HEK293 (cell line): ENCODE data around the gene GOLT1B.
A peak's percentile ranks its signal among the peaks of the same experiment; 100 is the strongest.

Experiments used
- CTCF ChIA-PET: fragments of 350-600 bp; formaldehyde crosslinking; extraction: SDS; loops from one replicate; lab custom pipeline; 2021; ENCODE audit warnings: antibody characterized with exemption; lab: Yijun Ruan, JAX
- POLR2A ChIA-PET: fragments of 300-600 bp; formaldehyde crosslinking; extraction: SDS; loops from one replicate; lab custom pipeline; 2020; ENCODE audit warnings: antibody characterized with exemption, inconsistent platforms; lab: Yijun Ruan, JAX
- H3K27ac ChIP-seq: fragments of 200-500 bp; sonication (Bioruptor generic); 2 replicates; pipeline ENCODE4 v1.5.1; 2014; ENCODE audit warnings: low read depth, low read length, control low read depth, inconsistent platforms; ENCODE audit errors: extremely low read depth
- H3K36me3 ChIP-seq, 2 experiments: fragments of 200-500 bp in 1 of 2; sonication (Bioruptor generic) in 1 of 2; 1 replicate in 1 of 2; 2 replicates in 1 of 2; pipeline ENCODE4 v1.5.1; 2014 to 2017; ENCODE audit warnings: inconsistent platforms in 2 of 2, low read length in 2 of 2; ENCODE audit not compliant: control insufficient read depth in 2 of 2, insufficient read depth in 1 of 2
- H3K4me1 ChIP-seq: fragments of 200-500 bp; sonication (Bioruptor generic); 2 replicates; pipeline ENCODE4 v1.5.1; 2014; ENCODE audit warnings: mild to moderate bottlenecking, low read length, inconsistent platforms; ENCODE audit not compliant: control insufficient read depth, insufficient read depth
- H3K4me3 ChIP-seq: 2 replicates; pipeline ENCODE4 v1.5.1; 2011; ENCODE audit warnings: low read depth, mild to moderate bottlenecking, control low read depth, low read length, moderate library complexity
- H3K9me3 ChIP-seq: fragments of 200-500 bp; sonication (Bioruptor generic); 2 replicates; pipeline ENCODE4 v1.5.1; 2014; ENCODE audit warnings: low read depth, low read length, inconsistent platforms; ENCODE audit not compliant: control insufficient read depth, insufficient read depth
- TCF7L2 ChIP-seq: IDR thresholded peaks from 2 replicates; pipeline ENCODE4 v1.6.1; 2011; ENCODE audit warnings: low read depth, mild to moderate bottlenecking, inconsistent platforms, low read length, moderate library complexity, borderline replicate concordance
- ZFP37 ChIP-seq: fragments of 450-650 bp; formaldehyde crosslinking; IDR thresholded peaks from 2 replicates; pipeline ENCODE4 v1.5.1; 2016; ENCODE audit warnings: missing biosample characterization, missing genetic modification characterization
- ZNF112 ChIP-seq: fragments of 450-650 bp; formaldehyde crosslinking; IDR thresholded peaks from 2 replicates; pipeline ENCODE4 v1.5.0; 2017; ENCODE audit warnings: missing biosample characterization, missing genetic modification characterization
- ZNF121 ChIP-seq: fragments of 450-650 bp; formaldehyde crosslinking; IDR thresholded peaks from 2 replicates; pipeline ENCODE4 v1.5.1; 2016; ENCODE audit warnings: missing biosample characterization, missing genetic modification characterization
- ZNF140 ChIP-seq: fragments of 450-650 bp; formaldehyde crosslinking; IDR thresholded peaks from 2 replicates; pipeline ENCODE4 v1.5.1; 2016; ENCODE audit warnings: missing biosample characterization, missing genetic modification characterization
- ZNF211 ChIP-seq: fragments of 450-650 bp; formaldehyde crosslinking; IDR thresholded peaks from 2 replicates; pipeline ENCODE4 v1.5.1; 2016; ENCODE audit warnings: low read depth, missing biosample characterization, missing genetic modification characterization
- ZNF558 ChIP-seq: fragments of 450-650 bp; formaldehyde crosslinking; IDR thresholded peaks from 2 replicates; pipeline ENCODE4 v1.5.1; 2016; ENCODE audit warnings: missing biosample characterization, missing genetic modification characterization
- ZNF623 ChIP-seq: fragments of 450-650 bp; formaldehyde crosslinking; IDR thresholded peaks from 2 replicates; pipeline ENCODE4 v1.5.1; 2016; ENCODE audit warnings: missing biosample characterization, missing genetic modification characterization
- ZNF664 ChIP-seq: fragments of 450-650 bp; formaldehyde crosslinking; IDR thresholded peaks from 2 replicates; pipeline ENCODE4 v1.5.1; 2016; ENCODE audit warnings: missing biosample characterization, missing genetic modification characterization
- ZNF707 ChIP-seq: fragments of 450-650 bp; formaldehyde crosslinking; IDR thresholded peaks from 2 replicates; pipeline ENCODE4 v1.5.1; 2016; ENCODE audit warnings: missing biosample characterization, missing genetic modification characterization
- ZNF830 ChIP-seq: fragments of 450-650 bp; IDR thresholded peaks from 2 replicates; pipeline ENCODE4 v1.5.0; 2018; ENCODE audit warnings: missing biosample characterization, missing genetic modification characterization, low read depth, mild to moderate bottlenecking, moderate library complexity
- TF ChIP-seq, protein P1 (sequence below): fragments of 450-650 bp; formaldehyde crosslinking; IDR thresholded peaks from 2 replicates; pipeline ENCODE4 v1.5.1; 2017; ENCODE audit warnings: missing biosample characterization, missing genetic modification characterization
- TF ChIP-seq, protein P2 (sequence below): fragments of 450-650 bp; formaldehyde crosslinking; IDR thresholded peaks from 2 replicates; pipeline ENCODE4; 2016; ENCODE audit warnings: missing biosample characterization, missing genetic modification characterization
- TF ChIP-seq, protein P3 (sequence below): fragments of 450-650 bp; formaldehyde crosslinking; IDR thresholded peaks from 2 replicates; pipeline ENCODE4 v1.5.1; 2017; ENCODE audit warnings: missing biosample characterization, missing genetic modification characterization
- TF ChIP-seq, protein P4 (sequence below): fragments of 450-650 bp; formaldehyde crosslinking; IDR thresholded peaks from 2 replicates; pipeline ENCODE4 v1.5.1; 2016; ENCODE audit warnings: missing biosample characterization, missing genetic modification characterization
- TF ChIP-seq, protein P5 (sequence below): fragments of 450-650 bp; formaldehyde crosslinking; IDR thresholded peaks from 2 replicates; pipeline ENCODE4 v1.5.1; 2017; ENCODE audit warnings: missing biosample characterization, missing genetic modification characterization
- TF ChIP-seq, protein P6 (sequence below): fragments of 450-650 bp; formaldehyde crosslinking; IDR thresholded peaks from 2 replicates; pipeline ENCODE4 v1.5.1; 2016; ENCODE audit warnings: missing biosample characterization, missing genetic modification characterization
- TF ChIP-seq, protein P7 (sequence below): fragments of 450-650 bp; IDR thresholded peaks from 2 replicates; pipeline ENCODE4 v1.5.1; 2018; ENCODE audit warnings: missing biosample characterization, mild to moderate bottlenecking, missing genetic modification characterization
- TF ChIP-seq, protein P8 (sequence below): fragments of 450-650 bp; formaldehyde crosslinking; optimal IDR thresholded peaks from 2 replicates; pipeline ENCODE3; 2016; ENCODE audit warnings: missing biosample characterization, mild to moderate bottlenecking, missing genetic modification characterization

Gene GOLT1B

DNA sequence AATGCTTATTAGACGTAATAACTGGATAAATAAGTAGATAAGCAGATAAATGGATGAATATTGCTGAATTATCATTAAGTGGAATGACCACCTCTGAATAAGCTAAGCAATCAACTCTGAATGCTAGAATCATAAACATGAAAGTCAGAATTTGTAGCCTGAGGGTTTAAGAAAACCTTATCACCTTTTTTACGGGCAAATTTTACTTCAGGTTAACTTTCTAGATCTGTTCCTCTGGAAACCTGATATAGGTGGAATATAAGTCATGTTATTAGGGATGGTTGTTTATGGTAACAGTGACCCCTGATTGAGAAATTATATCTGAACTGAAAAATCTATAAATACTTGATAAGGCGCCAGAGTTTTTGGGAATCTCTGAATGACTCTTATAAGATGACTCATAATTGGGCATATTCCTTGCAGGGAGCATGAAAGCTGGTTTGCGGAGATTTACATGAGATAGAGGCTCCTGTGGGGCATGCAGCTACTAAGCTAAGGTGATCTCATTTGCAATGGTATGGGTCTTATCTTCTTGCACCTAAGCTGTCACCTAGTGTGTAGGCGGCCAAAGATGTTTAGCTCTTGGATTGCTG, 36.6 kb downstream of the GOLT1B start:
- Histone ChIP-seq H3K9me3 (no peaks in the 10 kb centered on the region), H3K27ac (no peak overlapping the region), H3K36me3 (no peaks in the 10 kb centered on the region), H3K4me3 (no peak overlapping the region), H3K4me1 (peaks cover 3% of the 10 kb centered on the region; the same call in 1 of the 2 replicates)
- CTCF ChIA-PET: no interaction called here
- POLR2A ChIA-PET: no interaction called here
- no peak for TF ChIP-seq ZNF623 (tag by site-specific recombination)
- TF ChIP-seq, protein P1, sequence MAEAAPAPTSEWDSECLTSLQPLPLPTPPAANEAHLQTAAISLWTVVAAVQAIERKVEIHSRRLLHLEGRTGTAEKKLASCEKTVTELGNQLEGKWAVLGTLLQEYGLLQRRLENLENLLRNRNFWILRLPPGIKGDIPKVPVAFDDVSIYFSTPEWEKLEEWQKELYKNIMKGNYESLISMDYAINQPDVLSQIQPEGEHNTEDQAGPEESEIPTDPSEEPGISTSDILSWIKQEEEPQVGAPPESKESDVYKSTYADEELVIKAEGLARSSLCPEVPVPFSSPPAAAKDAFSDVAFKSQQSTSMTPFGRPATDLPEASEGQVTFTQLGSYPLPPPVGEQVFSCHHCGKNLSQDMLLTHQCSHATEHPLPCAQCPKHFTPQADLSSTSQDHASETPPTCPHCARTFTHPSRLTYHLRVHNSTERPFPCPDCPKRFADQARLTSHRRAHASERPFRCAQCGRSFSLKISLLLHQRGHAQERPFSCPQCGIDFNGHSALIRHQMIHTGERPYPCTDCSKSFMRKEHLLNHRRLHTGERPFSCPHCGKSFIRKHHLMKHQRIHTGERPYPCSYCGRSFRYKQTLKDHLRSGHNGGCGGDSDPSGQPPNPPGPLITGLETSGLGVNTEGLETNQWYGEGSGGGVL (tag by site-specific recombination): no peak
- TF ChIP-seq, protein P2, sequence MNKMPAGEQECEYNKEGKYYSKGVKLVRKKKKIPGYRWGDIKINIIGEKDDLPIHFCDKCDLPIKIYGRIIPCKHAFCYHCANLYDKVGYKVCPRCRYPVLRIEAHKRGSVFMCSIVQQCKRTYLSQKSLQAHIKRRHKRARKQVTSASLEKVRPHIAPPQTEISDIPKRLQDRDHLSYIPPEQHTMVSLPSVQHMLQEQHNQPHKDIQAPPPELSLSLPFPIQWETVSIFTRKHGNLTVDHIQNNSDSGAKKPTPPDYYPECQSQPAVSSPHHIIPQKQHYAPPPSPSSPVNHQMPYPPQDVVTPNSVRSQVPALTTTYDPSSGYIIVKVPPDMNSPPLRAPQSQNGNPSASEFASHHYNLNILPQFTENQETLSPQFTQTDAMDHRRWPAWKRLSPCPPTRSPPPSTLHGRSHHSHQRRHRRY: no peak
- TF ChIP-seq, protein P3, sequence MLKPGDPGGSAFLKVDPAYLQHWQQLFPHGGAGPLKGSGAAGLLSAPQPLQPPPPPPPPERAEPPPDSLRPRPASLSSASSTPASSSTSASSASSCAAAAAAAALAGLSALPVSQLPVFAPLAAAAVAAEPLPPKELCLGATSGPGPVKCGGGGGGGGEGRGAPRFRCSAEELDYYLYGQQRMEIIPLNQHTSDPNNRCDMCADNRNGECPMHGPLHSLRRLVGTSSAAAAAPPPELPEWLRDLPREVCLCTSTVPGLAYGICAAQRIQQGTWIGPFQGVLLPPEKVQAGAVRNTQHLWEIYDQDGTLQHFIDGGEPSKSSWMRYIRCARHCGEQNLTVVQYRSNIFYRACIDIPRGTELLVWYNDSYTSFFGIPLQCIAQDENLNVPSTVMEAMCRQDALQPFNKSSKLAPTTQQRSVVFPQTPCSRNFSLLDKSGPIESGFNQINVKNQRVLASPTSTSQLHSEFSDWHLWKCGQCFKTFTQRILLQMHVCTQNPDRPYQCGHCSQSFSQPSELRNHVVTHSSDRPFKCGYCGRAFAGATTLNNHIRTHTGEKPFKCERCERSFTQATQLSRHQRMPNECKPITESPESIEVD: peak; percentile 45
- TF ChIP-seq, protein P4, sequence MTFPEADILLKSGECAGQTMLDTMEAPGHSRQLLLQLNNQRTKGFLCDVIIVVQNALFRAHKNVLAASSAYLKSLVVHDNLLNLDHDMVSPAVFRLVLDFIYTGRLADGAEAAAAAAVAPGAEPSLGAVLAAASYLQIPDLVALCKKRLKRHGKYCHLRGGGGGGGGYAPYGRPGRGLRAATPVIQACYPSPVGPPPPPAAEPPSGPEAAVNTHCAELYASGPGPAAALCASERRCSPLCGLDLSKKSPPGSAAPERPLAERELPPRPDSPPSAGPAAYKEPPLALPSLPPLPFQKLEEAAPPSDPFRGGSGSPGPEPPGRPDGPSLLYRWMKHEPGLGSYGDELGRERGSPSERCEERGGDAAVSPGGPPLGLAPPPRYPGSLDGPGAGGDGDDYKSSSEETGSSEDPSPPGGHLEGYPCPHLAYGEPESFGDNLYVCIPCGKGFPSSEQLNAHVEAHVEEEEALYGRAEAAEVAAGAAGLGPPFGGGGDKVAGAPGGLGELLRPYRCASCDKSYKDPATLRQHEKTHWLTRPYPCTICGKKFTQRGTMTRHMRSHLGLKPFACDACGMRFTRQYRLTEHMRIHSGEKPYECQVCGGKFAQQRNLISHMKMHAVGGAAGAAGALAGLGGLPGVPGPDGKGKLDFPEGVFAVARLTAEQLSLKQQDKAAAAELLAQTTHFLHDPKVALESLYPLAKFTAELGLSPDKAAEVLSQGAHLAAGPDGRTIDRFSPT (tag by site-specific recombination): no peak
- no peak for TF ChIP-seq ZNF830 (tag by site-specific recombination)
- 0 out of 2 replicates have a peak, but pooled peaks have one; percentile 15 for TF ChIP-seq TCF7L2
- TF ChIP-seq, protein P5, sequence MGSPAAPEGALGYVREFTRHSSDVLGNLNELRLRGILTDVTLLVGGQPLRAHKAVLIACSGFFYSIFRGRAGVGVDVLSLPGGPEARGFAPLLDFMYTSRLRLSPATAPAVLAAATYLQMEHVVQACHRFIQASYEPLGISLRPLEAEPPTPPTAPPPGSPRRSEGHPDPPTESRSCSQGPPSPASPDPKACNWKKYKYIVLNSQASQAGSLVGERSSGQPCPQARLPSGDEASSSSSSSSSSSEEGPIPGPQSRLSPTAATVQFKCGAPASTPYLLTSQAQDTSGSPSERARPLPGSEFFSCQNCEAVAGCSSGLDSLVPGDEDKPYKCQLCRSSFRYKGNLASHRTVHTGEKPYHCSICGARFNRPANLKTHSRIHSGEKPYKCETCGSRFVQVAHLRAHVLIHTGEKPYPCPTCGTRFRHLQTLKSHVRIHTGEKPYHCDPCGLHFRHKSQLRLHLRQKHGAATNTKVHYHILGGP (tag by site-specific recombination): no peak
- no peak for TF ChIP-seq ZNF707 (tag by site-specific recombination)
- TF ChIP-seq, protein P6, sequence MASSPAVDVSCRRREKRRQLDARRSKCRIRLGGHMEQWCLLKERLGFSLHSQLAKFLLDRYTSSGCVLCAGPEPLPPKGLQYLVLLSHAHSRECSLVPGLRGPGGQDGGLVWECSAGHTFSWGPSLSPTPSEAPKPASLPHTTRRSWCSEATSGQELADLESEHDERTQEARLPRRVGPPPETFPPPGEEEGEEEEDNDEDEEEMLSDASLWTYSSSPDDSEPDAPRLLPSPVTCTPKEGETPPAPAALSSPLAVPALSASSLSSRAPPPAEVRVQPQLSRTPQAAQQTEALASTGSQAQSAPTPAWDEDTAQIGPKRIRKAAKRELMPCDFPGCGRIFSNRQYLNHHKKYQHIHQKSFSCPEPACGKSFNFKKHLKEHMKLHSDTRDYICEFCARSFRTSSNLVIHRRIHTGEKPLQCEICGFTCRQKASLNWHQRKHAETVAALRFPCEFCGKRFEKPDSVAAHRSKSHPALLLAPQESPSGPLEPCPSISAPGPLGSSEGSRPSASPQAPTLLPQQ (tag by site-specific recombination): no peak
- no peak for TF ChIP-seq ZNF211 (tag by site-specific recombination)
- no peak for TF ChIP-seq ZNF140
- TF ChIP-seq, protein P7, sequence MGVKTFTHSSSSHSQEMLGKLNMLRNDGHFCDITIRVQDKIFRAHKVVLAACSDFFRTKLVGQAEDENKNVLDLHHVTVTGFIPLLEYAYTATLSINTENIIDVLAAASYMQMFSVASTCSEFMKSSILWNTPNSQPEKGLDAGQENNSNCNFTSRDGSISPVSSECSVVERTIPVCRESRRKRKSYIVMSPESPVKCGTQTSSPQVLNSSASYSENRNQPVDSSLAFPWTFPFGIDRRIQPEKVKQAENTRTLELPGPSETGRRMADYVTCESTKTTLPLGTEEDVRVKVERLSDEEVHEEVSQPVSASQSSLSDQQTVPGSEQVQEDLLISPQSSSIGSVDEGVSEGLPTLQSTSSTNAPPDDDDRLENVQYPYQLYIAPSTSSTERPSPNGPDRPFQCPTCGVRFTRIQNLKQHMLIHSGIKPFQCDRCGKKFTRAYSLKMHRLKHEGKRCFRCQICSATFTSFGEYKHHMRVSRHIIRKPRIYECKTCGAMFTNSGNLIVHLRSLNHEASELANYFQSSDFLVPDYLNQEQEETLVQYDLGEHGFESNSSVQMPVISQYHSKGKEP (tag by site-specific recombination): no peak
- TF ChIP-seq ZFP37 (tag by site-specific recombination): peak; percentile 50; the same call in 1 of the 2 replicates
- peak; percentile 72 for TF ChIP-seq ZNF664 (tag by site-specific recombination)
- no peak for TF ChIP-seq ZNF112 (tag by site-specific recombination)
- TF ChIP-seq, protein P8, sequence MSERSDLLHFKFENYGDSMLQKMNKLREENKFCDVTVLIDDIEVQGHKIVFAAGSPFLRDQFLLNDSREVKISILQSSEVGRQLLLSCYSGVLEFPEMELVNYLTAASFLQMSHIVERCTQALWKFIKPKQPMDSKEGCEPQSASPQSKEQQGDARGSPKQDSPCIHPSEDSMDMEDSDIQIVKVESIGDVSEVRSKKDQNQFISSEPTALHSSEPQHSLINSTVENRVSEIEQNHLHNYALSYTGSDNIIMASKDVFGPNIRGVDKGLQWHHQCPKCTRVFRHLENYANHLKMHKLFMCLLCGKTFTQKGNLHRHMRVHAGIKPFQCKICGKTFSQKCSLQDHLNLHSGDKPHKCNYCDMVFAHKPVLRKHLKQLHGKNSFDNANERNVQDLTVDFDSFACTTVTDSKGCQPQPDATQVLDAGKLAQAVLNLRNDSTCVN: no peak
- no peak for TF ChIP-seq ZNF558 (tag by site-specific recombination)
- no peak for TF ChIP-seq ZNF121
